ENCODE data around the gene OIP5. TPM values are rescaled to one million over a fixed set of nuclear protein-coding genes. Genes with fewer than 3 reads are reported as not detected.
A peak's percentile ranks its signal among the peaks of the same experiment; 100 is the strongest.
"Not testable (repeated sequence)": the region's sequence is repeated elsewhere in the genome, so short reads cannot be mapped to it uniquely, and the experiment has no call there.

The OIP5 gene
- total and polyA plus RNA-seq, 9 donors: 3.1 to 5.6 (median 4.1) TPM

DNA sequence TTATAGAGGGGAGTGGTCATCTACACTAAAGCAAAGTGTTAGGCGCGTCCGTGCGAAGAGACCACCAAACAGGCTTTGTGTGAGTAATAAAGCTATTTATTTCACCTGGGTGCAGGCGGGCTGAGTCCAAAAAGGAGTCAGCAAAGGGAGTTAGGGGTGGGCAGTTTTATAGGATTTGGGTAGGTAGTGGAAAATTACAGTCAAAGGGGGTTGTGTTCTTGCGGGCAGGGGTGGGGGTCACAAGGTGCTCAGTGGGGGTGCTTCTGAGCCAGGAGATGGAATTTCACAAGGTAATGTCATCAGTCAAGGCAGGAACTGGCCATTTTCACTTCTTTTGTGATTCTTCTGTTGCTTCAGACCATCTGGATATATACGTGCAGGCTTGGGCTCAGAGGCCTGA lies 47.1 kb downstream of the OIP5 start:
- peak overlapping the region; percentile 97 for H3K4me3 ChIP-seq (ENCODE audit: low read length)
- H3K36me3 ChIP-seq (ENCODE audit: control insufficient read depth, insufficient read depth, low read length): peaks cover 33% of the 10 kb centered on the region
- H3K9me3 ChIP-seq (replicated peaks; ENCODE audit: control insufficient read depth, low read depth, low read length): no peaks in the 10 kb centered on the region
- peaks cover 10% of the 10 kb centered on the region for H3K4me1 ChIP-seq (ENCODE audit: control insufficient read depth, insufficient read depth, low read length)
- 11% methylated on average over 6 of the region's 7 CpGs for WGBS (ENCODE audit: insufficient coverage)
- peak overlapping the region; percentile 94 for H3K27ac ChIP-seq (ENCODE audit: low read length)
- H3K27me3 ChIP-seq (ENCODE audit: control insufficient read depth, insufficient read depth, low read length): no peaks in the 10 kb centered on the region
- no peak for DNase-seq

DNA sequence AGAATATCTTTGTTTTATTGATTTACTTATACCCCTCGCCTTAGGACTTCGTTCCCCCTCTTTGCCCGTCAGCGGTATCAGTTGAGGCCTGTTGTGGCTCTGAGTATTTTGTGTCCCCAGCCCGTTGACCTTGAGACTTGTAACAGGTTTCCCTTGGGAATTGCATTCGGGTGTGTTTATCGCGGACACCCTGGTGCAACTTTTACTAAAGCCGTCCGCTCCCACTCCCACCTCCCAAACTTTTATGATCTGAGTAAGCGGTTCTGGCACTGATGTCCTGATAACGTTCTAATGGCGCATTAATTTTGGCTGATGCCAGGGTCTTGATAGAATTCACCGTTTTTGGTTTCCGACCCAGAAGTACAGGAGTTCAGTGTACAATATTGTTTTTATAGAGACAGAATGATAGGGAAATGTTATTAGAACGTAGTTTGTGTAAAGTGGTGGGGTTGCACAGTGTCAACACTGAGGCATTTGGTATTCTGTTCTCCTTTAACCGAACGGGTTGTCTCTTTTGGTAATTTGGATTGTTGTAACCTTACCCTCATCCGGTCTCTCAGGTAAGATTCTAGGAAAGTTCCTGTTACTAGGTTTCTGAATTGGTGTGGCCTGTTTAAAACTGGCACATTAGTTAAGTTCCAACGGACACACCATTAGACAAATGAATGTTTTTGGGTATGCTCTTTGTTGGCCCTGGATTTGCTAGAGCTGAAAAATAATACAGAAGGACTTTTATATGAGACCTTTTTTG lies 47.8 kb downstream of the OIP5 start:
- H3K27me3 ChIP-seq (ENCODE audit: control insufficient read depth, insufficient read depth, low read length): no peaks in the 10 kb centered on the region
- peak overlapping the region; percentile 94 for H3K27ac ChIP-seq (ENCODE audit: low read length)
- WGBS (ENCODE audit: insufficient coverage): 0% methylated on average over 5 of the region's 20 CpGs
- DNase-seq: peak; percentile 60
- H3K4me1 ChIP-seq (ENCODE audit: control insufficient read depth, insufficient read depth, low read length): peaks cover 10% of the 10 kb centered on the region
- peak overlapping the region; percentile 97 for H3K4me3 ChIP-seq (ENCODE audit: low read length)
- peaks cover 35% of the 10 kb centered on the region for H3K36me3 ChIP-seq (ENCODE audit: control insufficient read depth, insufficient read depth, low read length)
- no peaks in the 10 kb centered on the region for H3K9me3 ChIP-seq (replicated peaks; ENCODE audit: control insufficient read depth, low read depth, low read length)

DNA sequence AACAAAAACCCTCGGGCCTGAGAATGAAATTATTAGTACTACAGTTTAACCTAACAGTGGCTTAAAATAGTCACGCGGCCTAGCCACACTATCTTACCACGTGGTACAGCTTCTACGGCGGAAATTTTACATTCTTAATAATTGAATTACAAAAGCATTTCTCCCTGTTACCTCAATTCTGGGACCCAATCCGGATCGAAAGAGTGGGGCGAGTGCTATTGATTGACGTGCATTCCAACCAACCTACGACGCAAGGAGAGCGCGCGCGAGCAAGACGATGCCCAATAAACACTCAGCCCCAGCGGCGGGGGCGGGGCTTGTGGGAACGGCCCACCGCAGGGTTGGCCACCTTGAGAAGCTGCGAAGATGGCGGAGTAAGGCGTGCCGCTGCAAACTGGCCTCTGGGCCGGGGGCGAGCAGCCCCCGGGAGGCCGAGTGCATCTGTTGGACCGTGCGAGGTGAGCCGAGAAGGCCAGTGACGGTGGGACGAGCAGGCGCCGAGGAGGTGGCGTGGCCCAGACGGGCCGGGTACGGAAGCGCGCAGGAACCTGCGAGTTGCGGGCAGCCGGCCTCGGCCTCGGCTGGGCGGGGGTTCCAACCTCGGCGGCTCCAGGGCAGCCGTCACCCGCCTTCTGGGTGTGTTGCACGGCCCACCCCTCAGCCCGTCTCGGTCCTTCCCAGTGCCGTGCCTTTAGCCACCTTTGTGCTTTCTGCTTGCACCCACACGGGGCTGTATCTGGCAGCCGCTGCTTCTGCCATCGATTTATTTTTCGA lies 48.6 kb downstream of the OIP5 start:
- H3K4me3 ChIP-seq (ENCODE audit: low read length): peak overlapping the region; percentile 97
- peaks cover 10% of the 10 kb centered on the region for H3K4me1 ChIP-seq (ENCODE audit: control insufficient read depth, insufficient read depth, low read length)
- H3K27me3 ChIP-seq (ENCODE audit: control insufficient read depth, insufficient read depth, low read length): no peaks in the 10 kb centered on the region
- H3K27ac ChIP-seq (ENCODE audit: low read length): peak overlapping the region; percentile 94
- DNase-seq: peak; percentile 100
- WGBS (ENCODE audit: insufficient coverage): under 1% methylated on average over 44 of the region's 61 CpGs
- H3K36me3 ChIP-seq (ENCODE audit: control insufficient read depth, insufficient read depth, low read length): peaks cover 35% of the 10 kb centered on the region
- H3K9me3 ChIP-seq (replicated peaks; ENCODE audit: control insufficient read depth, low read depth, low read length): no peaks in the 10 kb centered on the region

DNA sequence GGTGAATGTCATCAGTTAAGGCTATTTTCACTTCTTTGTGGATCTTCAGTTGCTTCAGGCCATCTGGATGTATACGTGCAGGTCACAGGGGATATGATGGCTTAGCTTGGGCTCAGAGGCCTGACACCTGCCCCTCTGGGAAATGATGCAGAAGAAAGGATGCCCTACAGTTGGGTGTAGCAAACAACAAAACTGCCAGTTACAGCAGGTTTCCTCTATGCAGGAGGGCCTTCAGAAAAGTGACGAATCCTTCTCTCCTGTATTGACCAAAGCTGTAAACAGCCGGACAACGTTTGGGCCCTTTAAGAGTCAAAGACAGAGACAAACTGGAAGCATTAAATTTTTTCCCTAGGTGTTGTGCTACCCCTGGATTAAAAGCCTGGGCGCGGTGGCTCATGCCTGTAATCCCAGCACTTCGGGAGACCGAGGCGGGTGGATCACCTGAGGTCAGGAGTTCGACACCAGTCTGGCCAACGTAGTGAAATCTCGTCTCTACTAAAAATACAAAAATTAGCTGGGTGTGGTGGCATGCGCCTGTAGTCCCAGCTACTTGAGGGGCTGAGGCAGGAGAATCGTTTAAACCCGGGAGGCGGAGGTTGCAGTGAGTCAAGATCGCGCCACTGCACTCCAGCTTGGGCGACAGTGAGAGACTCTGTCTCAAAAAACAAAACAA lies 49.3 kb downstream of the OIP5 start:
- not testable (repeated sequence) for H3K4me1 ChIP-seq (ENCODE audit: control insufficient read depth, insufficient read depth, low read length); H3K27me3 ChIP-seq (ENCODE audit: control insufficient read depth, insufficient read depth, low read length); H3K9me3 ChIP-seq (replicated peaks; ENCODE audit: control insufficient read depth, low read depth, low read length)
- Histone ChIP-seq H3K36me3 (ENCODE audit: control insufficient read depth, insufficient read depth, low read length) (peaks cover 28% of the 10 kb centered on the region), H3K27ac (ENCODE audit: low read length) (peak overlapping the region; percentile 86), H3K4me3 (ENCODE audit: low read length) (peak overlapping the region; percentile 97)
- peak; percentile 11 for DNase-seq
- 66% methylated on average over 9 of the region's 19 CpGs for WGBS (ENCODE audit: insufficient coverage)

DNA sequence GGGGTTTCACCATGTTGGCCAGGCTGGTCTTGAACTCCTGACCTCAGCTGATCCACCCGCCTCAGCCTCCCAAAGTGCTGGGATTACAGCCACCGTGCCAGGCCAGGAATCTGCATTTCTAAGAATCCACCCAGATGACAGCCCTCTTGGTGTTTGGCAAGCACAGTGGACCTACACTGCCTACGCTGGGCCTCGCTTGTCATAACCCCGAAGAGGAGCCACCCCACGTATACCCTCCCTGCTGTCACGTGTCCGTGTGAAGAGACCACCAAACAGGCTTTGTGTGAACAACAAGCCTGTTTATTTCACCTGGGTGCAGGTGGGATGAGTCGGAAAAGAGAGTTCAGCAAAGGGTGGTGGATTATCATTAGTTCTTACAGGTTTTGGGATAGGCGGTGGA lies 50.0 kb downstream of the OIP5 start:
- WGBS (ENCODE audit: insufficient coverage): 95% methylated on average over 4 of the region's 10 CpGs
- peaks cover 22% of the 10 kb centered on the region for H3K36me3 ChIP-seq (ENCODE audit: control insufficient read depth, insufficient read depth, low read length)
- H3K9me3 ChIP-seq (replicated peaks; ENCODE audit: control insufficient read depth, low read depth, low read length); H3K27me3 ChIP-seq (ENCODE audit: control insufficient read depth, insufficient read depth, low read length); H3K4me1 ChIP-seq (ENCODE audit: control insufficient read depth, insufficient read depth, low read length); H3K27ac ChIP-seq (ENCODE audit: low read length); H3K4me3 ChIP-seq (ENCODE audit: low read length): not testable (repeated sequence)
- peak; percentile 7 for DNase-seq

DNA sequence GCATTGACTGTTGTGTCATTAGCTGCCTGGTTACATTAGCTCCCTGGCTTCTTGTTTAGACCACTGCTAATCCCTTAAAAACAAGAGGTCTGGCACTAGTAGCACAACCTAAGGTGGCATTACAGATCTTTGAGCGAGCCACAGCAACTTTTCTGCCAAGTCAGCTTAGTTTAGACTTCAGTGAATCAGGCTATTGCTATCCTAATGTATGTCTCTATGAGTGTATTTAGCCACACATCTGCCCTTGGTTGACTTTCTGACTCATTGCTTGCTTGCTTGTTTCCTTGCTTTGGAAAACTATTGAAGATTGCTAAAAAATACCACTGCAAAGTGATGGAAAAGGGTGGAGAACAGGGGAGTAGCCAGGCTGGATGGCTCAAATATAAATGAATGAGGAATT lies 51.2 kb downstream of the OIP5 start:
- no peaks in the 10 kb centered on the region for H3K27me3 ChIP-seq (ENCODE audit: control insufficient read depth, insufficient read depth, low read length)
- H3K36me3 ChIP-seq (ENCODE audit: control insufficient read depth, insufficient read depth, low read length): peaks cover 21% of the 10 kb centered on the region

DNA sequence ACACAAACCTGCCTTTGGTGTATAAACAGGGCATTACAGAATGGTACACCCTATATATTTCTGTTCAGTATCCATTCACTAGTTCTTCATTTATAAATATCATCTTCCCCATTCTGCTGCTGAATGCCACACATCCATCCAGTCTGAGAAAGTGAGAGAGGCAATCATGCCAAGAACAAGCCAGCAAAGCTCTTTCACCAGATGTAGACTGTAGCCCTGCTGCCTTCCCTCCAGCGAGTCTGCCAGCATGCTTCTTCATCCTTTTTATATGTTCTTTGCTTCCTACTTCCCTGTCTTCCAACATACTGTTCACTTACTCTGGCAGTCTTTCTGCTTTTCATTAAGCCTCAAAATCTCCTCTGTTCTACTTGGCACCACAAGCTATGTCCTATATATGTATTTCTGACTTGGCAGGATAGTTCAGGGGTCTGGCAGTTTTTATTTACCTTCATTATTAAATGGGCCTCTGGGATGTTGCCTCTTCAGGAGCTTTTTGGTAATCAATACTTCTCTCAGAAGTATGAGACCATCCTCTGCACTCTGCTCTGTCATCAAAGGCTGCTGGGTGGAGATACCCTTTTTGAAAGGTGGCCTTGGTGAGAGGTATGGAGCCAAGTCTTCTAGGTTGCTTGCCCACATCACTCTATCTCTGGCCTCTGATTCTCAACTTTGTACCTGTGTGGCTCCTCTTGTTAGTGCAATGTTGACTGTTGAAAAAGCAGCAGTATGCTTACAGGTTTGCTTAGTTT lies 52.7 kb downstream of the OIP5 start:
- Histone ChIP-seq H3K4me1 (ENCODE audit: control insufficient read depth, insufficient read depth, low read length) (peaks cover 4% of the 10 kb centered on the region), H3K4me3 (ENCODE audit: low read length) (no peak overlapping the region), H3K36me3 (ENCODE audit: control insufficient read depth, insufficient read depth, low read length) (peaks cover 21% of the 10 kb centered on the region), H3K27me3 (ENCODE audit: control insufficient read depth, insufficient read depth, low read length) (no peaks in the 10 kb centered on the region), H3K27ac (ENCODE audit: low read length) (no peak overlapping the region), H3K9me3 (replicated peaks; ENCODE audit: control insufficient read depth, low read depth, low read length) (no peaks in the 10 kb centered on the region)
- no peak for DNase-seq
- WGBS (ENCODE audit: insufficient coverage): 80% methylated on average over 1 of the region's 1 CpG

More for the DNA sequence above, 51.2 kb downstream of the OIP5 start:
- peaks cover 10% of the 10 kb centered on the region for H3K4me1 ChIP-seq (ENCODE audit: control insufficient read depth, insufficient read depth, low read length)
- WGBS (ENCODE audit: insufficient coverage): no CpG with 5 or more reads among the region's 1 CpG
- peak; percentile 4 for DNase-seq
- H3K9me3 ChIP-seq (replicated peaks; ENCODE audit: control insufficient read depth, low read depth, low read length): no peaks in the 10 kb centered on the region
- H3K27ac ChIP-seq (ENCODE audit: low read length): no peak overlapping the region
- H3K4me3 ChIP-seq (ENCODE audit: low read length): no peak overlapping the region

DNA sequence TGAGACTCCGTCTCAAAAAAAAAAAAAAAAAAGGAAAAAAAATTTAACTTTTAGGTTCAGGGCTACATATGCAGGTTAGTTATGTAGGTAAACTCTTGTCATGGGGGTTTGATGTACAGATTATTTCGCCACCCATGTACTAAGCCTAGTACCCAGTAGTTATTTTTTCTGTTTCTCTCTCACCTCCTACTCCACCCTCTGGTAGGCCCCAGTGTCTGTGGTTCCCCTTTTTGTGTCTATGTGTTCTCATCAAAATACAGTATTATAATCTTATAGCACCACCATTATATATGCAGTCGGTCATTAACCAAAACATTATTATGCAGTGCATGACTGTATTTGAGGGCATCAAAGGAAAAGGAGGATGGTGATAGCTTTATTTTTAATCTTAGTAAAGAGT lies 54.1 kb downstream of the OIP5 start:
- Histone ChIP-seq H3K4me1 (ENCODE audit: control insufficient read depth, insufficient read depth, low read length) (peaks cover 4% of the 10 kb centered on the region), H3K9me3 (replicated peaks; ENCODE audit: control insufficient read depth, low read depth, low read length) (no peaks in the 10 kb centered on the region), H3K27ac (ENCODE audit: low read length) (no peak overlapping the region), H3K27me3 (ENCODE audit: control insufficient read depth, insufficient read depth, low read length) (no peaks in the 10 kb centered on the region), H3K36me3 (ENCODE audit: control insufficient read depth, insufficient read depth, low read length) (peaks cover 23% of the 10 kb centered on the region), H3K4me3 (ENCODE audit: low read length) (no peak overlapping the region)
- DNase-seq: no peak
- WGBS (ENCODE audit: insufficient coverage): no CpG with 5 or more reads among the region's 3 CpGs

DNA sequence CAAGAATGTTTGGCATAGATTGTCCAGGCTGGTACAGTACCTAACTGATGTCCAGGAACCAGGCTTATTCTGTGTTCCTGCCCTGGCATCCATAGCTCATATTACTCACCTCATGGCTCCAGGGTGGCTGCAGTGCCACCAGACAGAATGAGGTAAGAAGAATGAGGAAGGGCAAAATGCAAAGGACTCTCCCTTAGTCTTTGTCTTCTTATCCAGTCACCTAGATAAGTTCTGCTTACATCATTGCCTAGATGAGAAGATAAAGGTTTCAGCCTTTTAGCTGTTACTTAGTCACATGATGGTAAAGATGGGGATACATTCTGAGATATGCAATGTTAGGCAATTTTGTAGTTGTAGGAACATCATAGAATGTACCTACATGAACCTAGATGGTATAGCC lies 55.6 kb downstream of the OIP5 start:
- Histone ChIP-seq H3K27ac (ENCODE audit: low read length) (no peak overlapping the region), H3K9me3 (replicated peaks; ENCODE audit: control insufficient read depth, low read depth, low read length) (no peaks in the 10 kb centered on the region), H3K27me3 (ENCODE audit: control insufficient read depth, insufficient read depth, low read length) (no peaks in the 10 kb centered on the region), H3K36me3 (ENCODE audit: control insufficient read depth, insufficient read depth, low read length) (peaks cover 29% of the 10 kb centered on the region), H3K4me1 (ENCODE audit: control insufficient read depth, insufficient read depth, low read length) (no peaks in the 10 kb centered on the region), H3K4me3 (ENCODE audit: low read length) (no peak overlapping the region)
- DNase-seq: no peak

DNA sequence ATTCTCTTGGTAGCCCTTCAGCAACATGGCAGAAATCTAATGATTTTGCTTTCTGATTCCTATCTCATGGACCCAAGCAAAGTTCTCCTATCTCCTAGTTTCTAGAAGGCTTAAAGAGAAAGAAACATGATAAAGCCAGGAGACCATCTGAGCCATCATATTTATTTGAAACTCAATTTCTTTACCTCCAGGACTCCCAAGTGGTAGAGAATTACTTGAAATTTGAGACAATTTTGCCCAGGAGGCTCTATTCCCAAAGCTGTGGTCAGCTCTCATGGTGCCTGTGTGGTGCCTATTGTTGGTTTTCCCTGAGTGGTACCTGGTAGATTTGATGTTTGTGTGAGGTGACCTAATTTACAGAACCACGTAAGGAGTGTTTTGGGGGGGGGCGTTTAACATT lies 62.5 kb downstream of the OIP5 start:
- Histone ChIP-seq H3K9me3 (replicated peaks; ENCODE audit: control insufficient read depth, low read depth, low read length) (no peaks in the 10 kb centered on the region), H3K36me3 (ENCODE audit: control insufficient read depth, insufficient read depth, low read length) (peaks cover 22% of the 10 kb centered on the region), H3K4me3 (ENCODE audit: low read length) (no peak overlapping the region), H3K27ac (ENCODE audit: low read length) (no peak overlapping the region), H3K27me3 (ENCODE audit: control insufficient read depth, insufficient read depth, low read length) (no peaks in the 10 kb centered on the region), H3K4me1 (ENCODE audit: control insufficient read depth, insufficient read depth, low read length) (no peaks in the 10 kb centered on the region)
- no CpG with 5 or more reads among the region's 2 CpGs for WGBS (ENCODE audit: insufficient coverage)
- DNase-seq: no peak

Data from muscle of leg (tissue), 11 donors.